Measurements from ENCODE around the gene GPC1.

The GPC1 gene

GRCh38 chr2:240431661-240432424 lies 3.6 kb upstream of the GPC1 start:
- DNase-seq = peak; percentile 50

GRCh38 chr2:240432430-240432819 lies 3.0 kb upstream of the GPC1 start:
- peak; percentile 47 for DNase-seq

GRCh38 chr2:240432820-240433801 lies 2.4 kb upstream of the GPC1 start:
- DNase-seq = no peak

- no peak for DNase-seq
Measured at GRCh38 chr2:240433973-240434727, 1.3 kb upstream of the GPC1 start.

GRCh38 chr2:240434728-240435456 lies 571 bp upstream of the GPC1 start:
- DNase-seq = peak; percentile 93

- DNase-seq = peak; percentile 69
Measured at GRCh38 chr2:240435948-240436682, 652 bp downstream of the GPC1 start.

GRCh38 chr2:240436683-240437550 lies 1.5 kb downstream of the GPC1 start:
- no peak for DNase-seq

GRCh38 chr2:240437551-240437860 lies 2.0 kb downstream of the GPC1 start:
- no peak for DNase-seq

GRCh38 chr2:240437861-240438809 lies 2.7 kb downstream of the GPC1 start:
- DNase-seq = peak; percentile 89

GRCh38 chr2:240438810-240439697 lies 3.6 kb downstream of the GPC1 start:
- no peak for DNase-seq

- no peak for DNase-seq
Measured at GRCh38 chr2:240439698-240440151, 4.3 kb downstream of the GPC1 start.

GRCh38 chr2:240440251-240440650 lies 4.8 kb downstream of the GPC1 start:
- DNase-seq = no peak

GRCh38 chr2:240440704-240441320 lies 5.3 kb downstream of the GPC1 start:
- no peak for DNase-seq

- DNase-seq = no peak
Measured at GRCh38 chr2:240441326-240441992, 6.0 kb downstream of the GPC1 start.

- DNase-seq = no peak
Measured at GRCh38 chr2:240441993-240442411, 6.5 kb downstream of the GPC1 start.

GRCh38 chr2:240442891-240443715 lies 7.6 kb downstream of the GPC1 start:
- no peak for DNase-seq

Measured in activated CD8-positive, alpha-beta memory T cell treated with anti-CD3 and anti-CD28 coated beads for 24 hours (primary cell).